Astrocyte (in vitro differentiated cells and primary cell): ENCODE measurements around the gene INHBC. TPM values are rescaled to one million over a fixed set of nuclear protein-coding genes. Genes with fewer than 3 reads are reported as not detected.

Source experiments
- DNase-seq: peaks from one replicate; pipeline ENCODE4 v3.0.0-alpha.2; 2010; ENCODE audit warnings: low read depth
- FAIRE-seq: peaks from 2 replicates; lab custom pipeline; 2011; peaks lifted over from hg19 to GRCh38; lab: Jason Lieb, UNC
- H2AFZ ChIP-seq: 2 replicates; pipeline ENCODE4 v1.6.0; 2012; ENCODE audit warnings: low read depth, low read length, inconsistent platforms
- H3K27ac ChIP-seq: 2 replicates; pipeline ENCODE4 v1.5.1; 2011; ENCODE audit warnings: low read depth, low read length, inconsistent platforms
- H3K27me3 ChIP-seq: 2 replicates; pipeline ENCODE4 v1.6.0; 2011; ENCODE audit warnings: low read length, inconsistent platforms; ENCODE audit not compliant: insufficient read depth
- H3K36me3 ChIP-seq: 2 replicates; pipeline ENCODE4 v1.5.1; 2011; ENCODE audit warnings: low read length, inconsistent platforms; ENCODE audit not compliant: insufficient read depth
- H3K4me1 ChIP-seq: 2 replicates; pipeline ENCODE4 v1.5.1; 2011; ENCODE audit warnings: low read length, inconsistent platforms; ENCODE audit not compliant: insufficient read depth
- H3K4me2 ChIP-seq: 2 replicates; pipeline ENCODE4 v1.6.0; 2012; ENCODE audit warnings: low read length, inconsistent platforms
- H3K4me3 ChIP-seq: 2 replicates; pipeline ENCODE4 v1.5.1; 2011; ENCODE audit warnings: low read depth, mild to moderate bottlenecking, low read length, inconsistent platforms; ENCODE audit not compliant: insufficient read depth
- H3K79me2 ChIP-seq: 2 replicates; pipeline ENCODE4 v1.6.0; 2012; ENCODE audit warnings: mild to moderate bottlenecking, low read length, inconsistent platforms; ENCODE audit not compliant: insufficient read depth
- H3K9ac ChIP-seq: 2 replicates; pipeline ENCODE4 v1.6.0; 2012; ENCODE audit warnings: mild to moderate bottlenecking, low read length, inconsistent platforms
- H3K9me3 ChIP-seq: 2 replicates; pipeline ENCODE4 v1.5.1; 2012; ENCODE audit warnings: low read depth, mild to moderate bottlenecking, low read length, inconsistent platforms; ENCODE audit not compliant: insufficient read depth
- H4K20me1 ChIP-seq: 2 replicates; pipeline ENCODE4 v1.6.0; 2012; ENCODE audit warnings: low read length, inconsistent platforms; ENCODE audit not compliant: insufficient read depth
- H3K27ac Mint-ChIP-seq: one replicate; pipeline ENCODE4 v1.8.0; 2021; ENCODE audit warnings: mild to moderate bottlenecking, mixed read lengths; ENCODE audit not compliant: unreplicated experiment
- H3K27me3 Mint-ChIP-seq: one replicate; pipeline ENCODE4 v1.8.0; 2021; ENCODE audit warnings: low read depth, mixed read lengths; ENCODE audit not compliant: unreplicated experiment
- H3K36me3 Mint-ChIP-seq: one replicate; pipeline ENCODE4 v1.8.0; 2021; ENCODE audit warnings: low read depth, mixed read lengths; ENCODE audit not compliant: unreplicated experiment
- H3K4me1 Mint-ChIP-seq: one replicate; pipeline ENCODE4 v1.8.0; 2021; ENCODE audit warnings: low read depth, mixed read lengths; ENCODE audit not compliant: unreplicated experiment
- H3K4me3 Mint-ChIP-seq: one replicate; pipeline ENCODE4 v1.8.0; 2021; ENCODE audit warnings: mild to moderate bottlenecking, moderate library complexity, mixed read lengths; ENCODE audit not compliant: unreplicated experiment
- H3K9me3 Mint-ChIP-seq: one replicate; pipeline ENCODE4 v1.8.0; 2021; ENCODE audit warnings: mild to moderate bottlenecking, mixed read lengths; ENCODE audit not compliant: unreplicated experiment
- EZH2 ChIP-seq: IDR thresholded peaks from 2 replicates; pipeline ENCODE4 v1.6.1; 2012; ENCODE audit warnings: mild to moderate bottlenecking, low read length, inconsistent platforms; ENCODE audit not compliant: insufficient read depth
- total RNA-seq: library from RNA; stranded (reverse); gene quantifications from 2 replicates; pipeline ENCODE4 v1.2.1, GENCODE V29; 2021
- TF ChIP-seq, protein P1 (sequence below): IDR thresholded peaks from 2 replicates; pipeline ENCODE4 v1.5.1; 2011; ENCODE audit warnings: low read depth, mild to moderate bottlenecking, inconsistent platforms, low read length, moderate library complexity; ENCODE audit not compliant: insufficient read depth

Gene INHBC
- total RNA-seq, 1 donor from 2014 or later = not detected

DNA sequence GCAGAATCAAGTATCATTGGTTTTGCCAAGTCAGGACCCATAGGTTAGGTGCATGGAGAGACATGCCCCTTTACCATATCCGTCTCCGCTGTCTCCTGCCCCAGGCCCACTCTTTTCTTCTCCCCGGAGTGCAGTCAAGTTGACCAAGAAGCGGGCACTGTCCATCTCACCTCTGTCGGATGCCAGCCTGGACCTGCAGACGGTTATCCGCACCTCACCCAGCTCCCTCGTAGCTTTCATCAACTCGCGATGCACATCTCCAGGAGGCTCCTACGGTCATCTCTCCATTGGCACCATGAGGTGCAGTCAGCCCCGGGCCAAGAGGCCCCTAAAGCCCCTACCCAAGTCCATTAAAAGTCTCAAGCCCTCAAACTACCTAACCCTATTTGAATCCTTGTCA, 30.0 kb downstream of the INHBC start:
- peaks cover 9% of the 10 kb centered on the region for H3K4me1 Mint-ChIP-seq
- no peaks in the 10 kb centered on the region for H3K79me2 ChIP-seq
- no peak for FAIRE-seq

DNA sequence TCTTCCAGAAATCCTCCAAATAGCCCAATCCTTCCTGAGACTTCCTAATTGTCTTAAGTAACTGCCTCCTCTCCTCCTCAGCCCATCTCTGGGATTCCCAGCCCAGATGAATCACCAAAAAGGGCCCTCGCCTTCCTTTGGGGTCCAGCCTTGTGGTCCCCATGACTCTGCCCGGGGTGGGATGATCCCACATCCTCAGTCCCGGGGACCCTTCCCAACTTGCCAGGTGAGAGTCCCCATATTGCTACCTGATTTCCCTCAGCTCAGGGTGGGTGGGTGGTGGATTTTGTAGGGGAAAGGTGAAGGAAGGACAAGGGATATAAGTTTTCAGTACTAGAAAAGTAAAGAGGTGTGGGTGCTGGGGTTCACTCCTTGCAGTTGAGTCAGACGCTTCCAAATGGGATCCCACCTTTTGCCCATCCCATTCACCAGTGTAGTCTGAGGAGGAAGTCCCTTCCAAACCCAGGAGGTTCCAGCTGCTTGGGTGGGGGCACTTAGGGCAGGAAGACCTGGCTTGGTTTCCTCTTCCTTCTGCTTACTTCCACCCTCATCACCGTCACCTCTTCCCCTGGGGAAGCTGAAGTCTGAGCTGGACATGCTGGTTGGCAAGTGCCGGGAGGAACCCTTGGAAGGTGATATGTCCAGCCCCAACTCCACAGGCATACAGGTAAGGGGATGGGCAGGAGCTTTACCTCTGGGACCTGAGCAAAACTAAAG, 30.6 kb downstream of the INHBC start:
- Histone ChIP-seq H3K9me3 (no peaks in the 10 kb centered on the region), H3K36me3 (no peaks in the 10 kb centered on the region), H3K79me2 (no peaks in the 10 kb centered on the region), H3K27ac (no peak overlapping the region), H3K4me2 (no peak overlapping the region), H4K20me1 (no peaks in the 10 kb centered on the region), H3K4me1 (peaks cover 18% of the 10 kb centered on the region), H3K4me3 (no peak overlapping the region), H3K9ac (no peak overlapping the region), H2AFZ (no peak overlapping the region), H3K27me3 (peaks cover 3% of the 10 kb centered on the region)
- Mint-ChIP-seq H3K9me3 (peaks cover 5% of the 10 kb centered on the region), H3K4me3 (peak overlapping the region; percentile 22), H3K27ac (no peak overlapping the region), H3K4me1 (peaks cover 8% of the 10 kb centered on the region), H3K27me3 (peaks cover 59% of the 10 kb centered on the region), H3K36me3 (peaks cover 23% of the 10 kb centered on the region)
- TF ChIP-seq EZH2 = no peak
- TF ChIP-seq, protein P1, sequence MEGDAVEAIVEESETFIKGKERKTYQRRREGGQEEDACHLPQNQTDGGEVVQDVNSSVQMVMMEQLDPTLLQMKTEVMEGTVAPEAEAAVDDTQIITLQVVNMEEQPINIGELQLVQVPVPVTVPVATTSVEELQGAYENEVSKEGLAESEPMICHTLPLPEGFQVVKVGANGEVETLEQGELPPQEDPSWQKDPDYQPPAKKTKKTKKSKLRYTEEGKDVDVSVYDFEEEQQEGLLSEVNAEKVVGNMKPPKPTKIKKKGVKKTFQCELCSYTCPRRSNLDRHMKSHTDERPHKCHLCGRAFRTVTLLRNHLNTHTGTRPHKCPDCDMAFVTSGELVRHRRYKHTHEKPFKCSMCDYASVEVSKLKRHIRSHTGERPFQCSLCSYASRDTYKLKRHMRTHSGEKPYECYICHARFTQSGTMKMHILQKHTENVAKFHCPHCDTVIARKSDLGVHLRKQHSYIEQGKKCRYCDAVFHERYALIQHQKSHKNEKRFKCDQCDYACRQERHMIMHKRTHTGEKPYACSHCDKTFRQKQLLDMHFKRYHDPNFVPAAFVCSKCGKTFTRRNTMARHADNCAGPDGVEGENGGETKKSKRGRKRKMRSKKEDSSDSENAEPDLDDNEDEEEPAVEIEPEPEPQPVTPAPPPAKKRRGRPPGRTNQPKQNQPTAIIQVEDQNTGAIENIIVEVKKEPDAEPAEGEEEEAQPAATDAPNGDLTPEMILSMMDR = no peak
- no peak for DNase-seq
- FAIRE-seq = no peak

More for the DNA sequence above, 30.0 kb downstream of the INHBC start:
- Histone ChIP-seq H3K4me2 (no peak overlapping the region), H2AFZ (no peak overlapping the region), H3K9ac (no peak overlapping the region), H3K4me1 (peaks cover 18% of the 10 kb centered on the region), H3K4me3 (no peak overlapping the region), H3K36me3 (no peaks in the 10 kb centered on the region), H3K9me3 (no peaks in the 10 kb centered on the region), H3K27me3 (peaks cover 3% of the 10 kb centered on the region), H4K20me1 (no peaks in the 10 kb centered on the region), H3K27ac (no peak overlapping the region)
- Mint-ChIP-seq H3K36me3 (peaks cover 23% of the 10 kb centered on the region), H3K9me3 (peaks cover 5% of the 10 kb centered on the region), H3K27ac (no peak overlapping the region), H3K27me3 (peaks cover 55% of the 10 kb centered on the region), H3K4me3 (peak overlapping the region; percentile 22)
- TF ChIP-seq, protein P1 = no peak
- no peak for TF ChIP-seq EZH2
- no peak for DNase-seq
